ENCODE data around the gene ANTKMT.
"Not testable (repeated sequence)": the region's sequence is repeated elsewhere in the genome, so short reads cannot be mapped to it uniquely, and the experiment has no call there.

Gene ANTKMT

GRCh38 chr16:750485-750884 lies 29.5 kb downstream of the ANTKMT start:
- no peak for DNase-seq
- in situ Hi-C loops (cut with HindIII; ENCODE audit: low pct_ligation_motif_present, low pct_unique_long_range_greater_than_20kb, low sequenced_read_pairs), result no loop called here

GRCh38 chr16:751152-752006 lies 30.4 kb downstream of the ANTKMT start:
- in situ Hi-C loops (cut with HindIII; ENCODE audit: low pct_ligation_motif_present, low pct_unique_long_range_greater_than_20kb, low sequenced_read_pairs), result no loop called here
- no peak for DNase-seq

- in situ Hi-C loops (cut with HindIII; ENCODE audit: low pct_ligation_motif_present, low pct_unique_long_range_greater_than_20kb, low sequenced_read_pairs), result no loop called here
Measured at GRCh38 chr16:752007-752312, 31.0 kb downstream of the ANTKMT start.

GRCh38 chr16:754121-754607 lies 33.2 kb downstream of the ANTKMT start:
- in situ Hi-C loops (cut with HindIII; ENCODE audit: low pct_ligation_motif_present, low pct_unique_long_range_greater_than_20kb, low sequenced_read_pairs); DNase-seq: not testable (repeated sequence)

More at GRCh38 chr16:752007-752312, 31.0 kb downstream of the ANTKMT start:
- DNase-seq, result no peak

GRCh38 chr16:754656-755055 lies 33.7 kb downstream of the ANTKMT start:
- no peak for DNase-seq
- in situ Hi-C loops (cut with HindIII; ENCODE audit: low pct_ligation_motif_present, low pct_unique_long_range_greater_than_20kb, low sequenced_read_pairs), result no loop called here

- no peak for DNase-seq
- in situ Hi-C loops (cut with HindIII; ENCODE audit: low pct_ligation_motif_present, low pct_unique_long_range_greater_than_20kb, low sequenced_read_pairs), result no loop called here
Measured at GRCh38 chr16:756428-756827, 35.5 kb downstream of the ANTKMT start.

- in situ Hi-C loops (cut with HindIII; ENCODE audit: low pct_ligation_motif_present, low pct_unique_long_range_greater_than_20kb, low sequenced_read_pairs), result no loop called here
- DNase-seq, result no peak
Measured at GRCh38 chr16:759110-759910, 38.4 kb downstream of the ANTKMT start.

GRCh38 chr16:760065-760464 lies 39.1 kb downstream of the ANTKMT start:
- DNase-seq, result no peak
- in situ Hi-C loops (cut with HindIII; ENCODE audit: low pct_ligation_motif_present, low pct_unique_long_range_greater_than_20kb, low sequenced_read_pairs), result no loop called here

GRCh38 chr16:760545-761343 lies 39.8 kb downstream of the ANTKMT start, which contains the start of gene MSLN:
TSS of gene MSLN (plus strand) at chr16:760734. CDS start at chr16:762681, 1,947 bp downstream.
- in situ Hi-C loops (cut with HindIII; ENCODE audit: low pct_ligation_motif_present, low pct_unique_long_range_greater_than_20kb, low sequenced_read_pairs), result no loop called here
- DNase-seq, result no peak

- in situ Hi-C loops (cut with HindIII; ENCODE audit: low pct_ligation_motif_present, low pct_unique_long_range_greater_than_20kb, low sequenced_read_pairs), result no loop called here
- DNase-seq, result no peak
Measured at GRCh38 chr16:761625-762513, 40.9 kb downstream of the ANTKMT start.

GRCh38 chr16:762595-763268 lies 41.8 kb downstream of the ANTKMT start:
- in situ Hi-C loops (cut with HindIII; ENCODE audit: low pct_ligation_motif_present, low pct_unique_long_range_greater_than_20kb, low sequenced_read_pairs), result no loop called here
- DNase-seq, result no peak

GRCh38 chr16:763369-764183 lies 42.6 kb downstream of the ANTKMT start:
- in situ Hi-C loops (cut with HindIII; ENCODE audit: low pct_ligation_motif_present, low pct_unique_long_range_greater_than_20kb, low sequenced_read_pairs), result no loop called here
- DNase-seq, result no peak

- in situ Hi-C loops (cut with HindIII; ENCODE audit: low pct_ligation_motif_present, low pct_unique_long_range_greater_than_20kb, low sequenced_read_pairs), result no loop called here
- DNase-seq, result no peak
Measured at GRCh38 chr16:764184-764750, 43.3 kb downstream of the ANTKMT start.

- in situ Hi-C loops (cut with HindIII; ENCODE audit: low pct_ligation_motif_present, low pct_unique_long_range_greater_than_20kb, low sequenced_read_pairs), result no loop called here
- no peak for DNase-seq
Measured at GRCh38 chr16:764848-765487, 44.0 kb downstream of the ANTKMT start.

GRCh38 chr16:765488-765865 lies 44.5 kb downstream of the ANTKMT start:
- in situ Hi-C loops (cut with HindIII; ENCODE audit: low pct_ligation_motif_present, low pct_unique_long_range_greater_than_20kb, low sequenced_read_pairs), result no loop called here
- DNase-seq, result no peak
